HepG2 (cell line): ENCODE measurements around the gene WNT6. TPM values are rescaled to one million over a fixed set of nuclear protein-coding genes. Genes with fewer than 3 reads are reported as not detected.

Experiments used
- ATAC-seq: fragments of 200-7000 bp; cut with Tn5 transposase; 3 replicates; pipeline ENCODE4 v1.9.1; 2020; ENCODE audit warnings: mild to moderate bottlenecking, moderate library complexity
- BruUV-seq: library from RNA; stranded (reverse); fragments of 400-500 nt; replicated peaks from 2 replicates; lab custom pipeline; 2021; lab: Mats Ljungman, UMichigan
- CTCF ChIA-PET: fragments of 300-600 bp; formaldehyde crosslinking; extraction: SDS; loops from one replicate; lab custom pipeline; 2021; ENCODE audit warnings: low total read pairs, inconsistent platforms, low intra/inter-chr PET ratio; lab: Yijun Ruan, JAX
- POLR2A ChIA-PET: fragments of 350-600 bp; sonication (Branson Sonifier 250); formaldehyde crosslinking; loops from one replicate; lab custom pipeline; 2020; ENCODE audit warnings: antibody characterized with exemption, inconsistent platforms; lab: Yijun Ruan, JAX
- DNase-seq: peaks from one replicate; pipeline ENCODE4 v3.0.0-alpha.2; 2015; ENCODE audit warnings: low spot score
- FAIRE-seq: peaks from 3 replicates; lab custom pipeline; 2011; peaks lifted over from hg19 to GRCh38; lab: Jason Lieb, UNC
- H2AFZ ChIP-seq: one replicate; pipeline ENCODE4 v1.6.1; 2011; ENCODE audit warnings: low read length, inconsistent platforms
- H3K27ac ChIP-seq: fragments of 300-600 bp; 3 replicates; pipeline ENCODE4 v1.8.0; 2011; ENCODE audit warnings: mixed run types, mild to moderate bottlenecking, mixed read lengths, low read length, inconsistent platforms; ENCODE audit not compliant: insufficient read depth; ENCODE audit errors: extremely low read length
- H3K27me3 ChIP-seq, 2 experiments: fragments of 200-600 bp in 1 of 2; 2 replicates in 1 of 2; 3 replicates in 1 of 2; pipeline versions ENCODE4 v1.6.0 to v1.8.0; 2011; ENCODE audit warnings: low read length in 2 of 2, mild to moderate bottlenecking in 2 of 2, moderate library complexity in 2 of 2, inconsistent platforms in 1 of 2; ENCODE audit not compliant: insufficient read depth in 2 of 2, control insufficient read depth in 1 of 2
- H3K36me3 ChIP-seq, 2 experiments: fragments of 200-600 bp in 1 of 2; replicated peaks in 1 of 2; 2 replicates in 1 of 2; 3 replicates in 1 of 2; pipeline versions ENCODE4 v1.5.1 to v1.8.0; 2011; ENCODE audit warnings: low read length in 2 of 2, inconsistent platforms in 1 of 2; ENCODE audit not compliant: insufficient read depth in 2 of 2, control insufficient read depth in 1 of 2
- H3K4me1 ChIP-seq: 2 replicates; pipeline ENCODE4 v1.5.1; 2012; ENCODE audit warnings: low read length, inconsistent platforms; ENCODE audit not compliant: insufficient read depth
- H3K4me2 ChIP-seq: 2 replicates; pipeline ENCODE4 v1.6.0; 2011; ENCODE audit warnings: low read depth, low read length, inconsistent platforms
- H3K4me3 ChIP-seq, 3 experiments: fragments of 200-600 bp in 1 of 3; sonication (generic), shearing (Covaris generic) in 1 of 3; replicated peaks in 1 of 3; 2 replicates each; pipeline ENCODE4 v1.5.1; 2011 to 2016; ENCODE audit warnings: low read length in 3 of 3, inconsistent platforms in 2 of 3, low read depth in 2 of 3, mild to moderate bottlenecking in 2 of 3, control low read depth in 1 of 3, mixed read lengths in 1 of 3; ENCODE audit not compliant: insufficient read depth in 1 of 3
- H3K79me2 ChIP-seq: one replicate; pipeline ENCODE4 v1.6.1; 2011; ENCODE audit warnings: low read length, inconsistent platforms; ENCODE audit not compliant: insufficient read depth
- H3K9ac ChIP-seq: 2 replicates; pipeline ENCODE4 v1.6.0; 2011; ENCODE audit warnings: mild to moderate bottlenecking, low read depth, low read length, inconsistent platforms; ENCODE audit not compliant: insufficient read depth
- H3K9me3 ChIP-seq: 2 replicates; pipeline ENCODE4 v1.5.1; 2012; ENCODE audit warnings: mild to moderate bottlenecking, low read length
- H4K20me1 ChIP-seq: 2 replicates; pipeline ENCODE4 v1.6.0; 2011; ENCODE audit warnings: inconsistent platforms, mild to moderate bottlenecking, low read length, moderate library complexity; ENCODE audit not compliant: insufficient read depth
- ADNP ChIP-seq: sonication (generic); formaldehyde crosslinking; IDR thresholded peaks from 2 replicates; pipeline ENCODE4 v1.4.0; 2020; ENCODE audit warnings: missing genetic modification reagents
- BCL6 ChIP-seq: IDR thresholded peaks from 2 replicates; pipeline ENCODE4 v1.6.1; 2016; ENCODE audit warnings: missing genetic modification reagents, missing compliant biosample characterization
- CHD2 ChIP-seq: IDR thresholded peaks from 2 replicates; pipeline ENCODE4 v1.6.1; 2011; ENCODE audit warnings: low read depth, low read length, improper control_type of control experiment
- EZH2 ChIP-seq: conservative IDR thresholded peaks from 2 replicates; pipeline ENCODE4 v1.6.1; 2012; ENCODE audit warnings: mild to moderate bottlenecking, low read depth, low read length, moderate library complexity
- HNRNPK ChIP-seq: fragments of 200-400 bp; formaldehyde crosslinking; IDR thresholded peaks from 2 replicates; pipeline ENCODE4 v1.6.1; 2018; ENCODE audit warnings: low read length, low read depth, moderate library complexity, mild to moderate bottlenecking; ENCODE audit not compliant: poor library complexity, severe bottlenecking
- HNRNPLL ChIP-seq: fragments of 200-400 bp; formaldehyde crosslinking; IDR thresholded peaks from 2 replicates; pipeline ENCODE4 v1.6.1; 2017; ENCODE audit warnings: mild to moderate bottlenecking, low read depth, low read length; ENCODE audit not compliant: poor library complexity, severe bottlenecking
- MTF2 ChIP-seq: sonication (generic); formaldehyde crosslinking; IDR thresholded peaks from 2 replicates; pipeline ENCODE4 v1.5.0; 2020; ENCODE audit warnings: missing genetic modification reagents, borderline replicate concordance
- NR2C2 ChIP-seq: sonication (generic); formaldehyde crosslinking; IDR thresholded peaks from 2 replicates; pipeline ENCODE4 v1.4.0; 2020; ENCODE audit warnings: missing genetic modification reagents, mild to moderate bottlenecking, moderate library complexity, borderline replicate concordance
- SP140L ChIP-seq: sonication (generic); formaldehyde crosslinking; IDR thresholded peaks from 2 replicates; pipeline ENCODE4 v1.4.0; 2020; ENCODE audit warnings: missing genetic modification reagents, borderline replicate concordance
- SRSF9 ChIP-seq: fragments of 200-400 bp; formaldehyde crosslinking; IDR thresholded peaks from 2 replicates; pipeline ENCODE4 v1.6.1; 2018; ENCODE audit warnings: borderline replicate concordance, mild to moderate bottlenecking, low read depth, low read length; ENCODE audit not compliant: insufficient read depth, poor library complexity, severe bottlenecking
- ZFP91 ChIP-seq: sonication (generic); formaldehyde crosslinking; IDR thresholded peaks from 2 replicates; pipeline ENCODE4 v1.9.0; 2022; ENCODE audit warnings: missing genetic modification reagents, mild to moderate bottlenecking, borderline replicate concordance
- ZMAT3 ChIP-seq: sonication (generic); formaldehyde crosslinking; conservative IDR thresholded peaks from 2 replicates; pipeline ENCODE4 v1.7.0; 2021; ENCODE audit warnings: missing genetic modification reagents
- ZNF180 ChIP-seq: sonication (generic); formaldehyde crosslinking; IDR thresholded peaks from 2 replicates; pipeline ENCODE4 v1.4.0; 2020; ENCODE audit warnings: low read depth, missing genetic modification reagents, borderline replicate concordance
- ZNF720 ChIP-seq: sonication (generic); formaldehyde crosslinking; IDR thresholded peaks from 2 replicates; pipeline ENCODE4 v1.4.0; 2020; ENCODE audit warnings: missing genetic modification reagents
- ZNF800 ChIP-seq: sonication (generic); formaldehyde crosslinking; IDR thresholded peaks from 2 replicates; pipeline ENCODE4 v1.4.0; 2020; ENCODE audit warnings: missing genetic modification reagents
- WGBS: methylation state at CpG from one replicate; pipeline ENCODE4 v1.1.6; 2017; ENCODE audit warnings: low lambda C conversion rate; 5-methylcytosine and 5-hydroxymethylcytosine counted together
- in situ Hi-C: cut with HindIII; loops from 2 replicates; pipeline ENCODE4 v1.10.0; 2017; ENCODE audit warnings: low pct_unique_long_range_greater_than_20kb; ENCODE audit not compliant: extremely low pct_ligation_motif_present
- intact Hi-C: fragments of 100-400 bp; cut with micrococcal nuclease; formaldehyde crosslinking; loops from one replicate; pipeline ENCODE4 v1.10.0; 2022; ENCODE audit not compliant: unreplicated experiment
- polyA plus RNA-seq, 8 experiments: library from polyadenylated mRNA; depleted of rRNA in 3 of 8; stranded (reverse) in 7 of 8; unstranded in 1 of 8; fragments of >200 nt; fragmentation: Illumina TruSeq in 4 of 8; extraction: Trizol in 4 of 8; gene quantifications; 2 replicates each; pipeline versions ENCODE4 v1.2.1 to v1.2.3, GENCODE V29; 2011 to 2016; ENCODE audit warnings: low read depth in 4 of 8, missing spikeins in 1 of 8, mixed read lengths in 1 of 8; ENCODE audit not compliant: insufficient read depth in 1 of 8
- total RNA-seq, 5 experiments: library from RNA; depleted of rRNA; stranded (reverse); fragments of >200 nt; fragmentation: Illumina TruSeq; extraction: Trizol; gene quantifications; 2 replicates each; pipeline ENCODE4 v1.2.3, GENCODE V29; 2016; ENCODE audit warnings: low read depth in 1 of 5
- TF ChIP-seq, protein P1 (sequence below): sonication (generic); formaldehyde crosslinking; IDR thresholded peaks from 2 replicates; pipeline ENCODE4 v1.4.0; 2020; ENCODE audit warnings: mild to moderate bottlenecking, missing genetic modification reagents

Gene WNT6
- total and polyA plus RNA-seq, 2 of the 13 experiments (the other 11 are each of a cell fraction or from before 2014, with no cell fraction given), result 0.20 TPM; not detected in 1

- Histone ChIP-seq H4K20me1 (peaks cover 4% of the 10 kb centered on the region; the same call in 1 of the 2 replicates), H3K36me3 (no peaks in the 10 kb centered on the region), H3K27me3 (peaks cover 35 to 90% of the 10 kb centered on the region in 2 experiments), H2AFZ (no peak overlapping the region), H3K4me2 (peak overlapping the region; percentile 73), H3K27ac (no peak overlapping the region), H3K9me3 (no peaks in the 10 kb centered on the region), H3K4me1 (peaks cover 14% of the 10 kb centered on the region), H3K79me2 (no peaks in the 10 kb centered on the region), H3K4me3 (peak overlapping the region; percentile 34 to 71 (median 42); a peak in 3 of 6 replicates), H3K9ac (peak overlapping the region; percentile 17; the same call in 1 of the 2 replicates)
- intact Hi-C loops, result no loop called here
- ChIA-PET CTCF (no interaction called here), POLR2A (interaction anchor here (1.2 kb wide), 1 partner anchor 9 kb away, joined by 3 read pairs; no protein-coding TSS in a partner anchor)
- ATAC-seq, result peak; percentile 67
- no TSS peak for BruUV-seq
- no peak for DNase-seq
- WGBS, result 3% methylated on average over 51 of the region's 89 CpGs
- in situ Hi-C loops, result no loop called here
- no peak for FAIRE-seq
- TF ChIP-seq ZMAT3 (CRISPR knock-in tag) (no peak), ZNF720 (CRISPR knock-in tag) (no peak), EZH2 (peak; percentile 96), SP140L (CRISPR knock-in tag) (no peak), ZFP91 (CRISPR knock-in tag) (peak; percentile 44; the same call in 1 of the 2 replicates), MTF2 (peak; percentile 82), HNRNPLL (peak; percentile 16), NR2C2 (CRISPR knock-in tag) (no peak), SRSF9 (no peak), CHD2 (no peak), BCL6 (CRISPR knock-in tag) (peak; percentile 19; the same call in 1 of the 2 replicates), HNRNPK (peak; percentile 51), ZNF180 (no peak), ZNF800 (CRISPR knock-in tag) (peak; percentile 56; the same call in 1 of the 2 replicates), ADNP (CRISPR knock-in tag) (no peak)
- TF ChIP-seq, protein P1, sequence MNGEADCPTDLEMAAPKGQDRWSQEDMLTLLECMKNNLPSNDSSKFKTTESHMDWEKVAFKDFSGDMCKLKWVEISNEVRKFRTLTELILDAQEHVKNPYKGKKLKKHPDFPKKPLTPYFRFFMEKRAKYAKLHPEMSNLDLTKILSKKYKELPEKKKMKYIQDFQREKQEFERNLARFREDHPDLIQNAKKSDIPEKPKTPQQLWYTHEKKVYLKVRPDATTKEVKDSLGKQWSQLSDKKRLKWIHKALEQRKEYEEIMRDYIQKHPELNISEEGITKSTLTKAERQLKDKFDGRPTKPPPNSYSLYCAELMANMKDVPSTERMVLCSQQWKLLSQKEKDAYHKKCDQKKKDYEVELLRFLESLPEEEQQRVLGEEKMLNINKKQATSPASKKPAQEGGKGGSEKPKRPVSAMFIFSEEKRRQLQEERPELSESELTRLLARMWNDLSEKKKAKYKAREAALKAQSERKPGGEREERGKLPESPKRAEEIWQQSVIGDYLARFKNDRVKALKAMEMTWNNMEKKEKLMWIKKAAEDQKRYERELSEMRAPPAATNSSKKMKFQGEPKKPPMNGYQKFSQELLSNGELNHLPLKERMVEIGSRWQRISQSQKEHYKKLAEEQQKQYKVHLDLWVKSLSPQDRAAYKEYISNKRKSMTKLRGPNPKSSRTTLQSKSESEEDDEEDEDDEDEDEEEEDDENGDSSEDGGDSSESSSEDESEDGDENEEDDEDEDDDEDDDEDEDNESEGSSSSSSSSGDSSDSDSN, result peak; percentile 68; the same call in 1 of the 2 replicates
These were observed 24.2 kb downstream of the WNT6 start for GRCh38 chr2:218883491-218884490.
